T-cell (primary cell): Measurements from ENCODE around the gene ACKR2. TPM values are rescaled to one million over a fixed set of nuclear protein-coding genes. Genes with fewer than 3 reads are reported as not detected.

Experiments
- ATAC-seq, 4 experiments: fragments of 200-7000 bp in 3 of 4; fragments of 150-1000 bp in 1 of 4; cut with Tn5 transposase; replicated peaks in 1 of 4; 1 replicate in 3 of 4; 2 replicates in 1 of 4; pipeline ENCODE4 v1.10.0; 2021; ENCODE audit warnings: moderate library complexity in 3 of 4, mild to moderate bottlenecking in 2 of 4, moderate number of reproducible peaks in 1 of 4
- CTCF ChIA-PET, 2 donors: fragments of 300-600 bp; sonication (Branson Sonifier 250); formaldehyde crosslinking; loops; one replicate each; lab custom pipeline; 2022; ENCODE audit warnings: antibody characterized with exemption in 2 of 2; lab: Charles Lee
- POLR2A ChIA-PET, 2 donors: fragments of 300-600 bp; sonication (Branson Sonifier 250); formaldehyde crosslinking; loops; one replicate each; lab custom pipeline; 2022; ENCODE audit warnings: antibody characterized with exemption in 2 of 2; lab: Charles Lee
- DNase-seq, 35 experiments: peaks; one replicate each; pipeline versions ENCODE4 v3.0.0 to v3.0.0-alpha.2; 2013 to 2023
- H3K27ac ChIP-seq: one replicate; pipeline ENCODE4 v1.5.1; 2013; ENCODE audit warnings: low read length
- H3K27me3 ChIP-seq, 2 experiments: replicated peaks in 1 of 2; 1 replicate in 1 of 2; 2 replicates in 1 of 2; pipeline versions ENCODE4 v1.6.1 to v1.7.0; 2013; ENCODE audit warnings: low read length in 1 of 2, mixed read lengths in 1 of 2; ENCODE audit not compliant: control insufficient read depth in 2 of 2, insufficient read depth in 2 of 2; ENCODE audit errors: extremely low read depth in 1 of 2
- H3K36me3 ChIP-seq, 2 donors: 1 replicate in 1 of 2; 2 replicates in 1 of 2; pipeline versions ENCODE4 v1.6.1 to v1.7.0; 2013; ENCODE audit warnings: low read length in 1 of 2; ENCODE audit not compliant: control insufficient read depth in 2 of 2, insufficient read depth in 1 of 2; ENCODE audit errors: extremely low read depth in 1 of 2
- H3K4me1 ChIP-seq, 2 experiments: 1 replicate in 1 of 2; 2 replicates in 1 of 2; pipeline versions ENCODE4 v1.6.1 to v1.7.0; 2013; ENCODE audit warnings: low read length in 2 of 2, mixed read lengths in 1 of 2; ENCODE audit not compliant: insufficient read depth in 2 of 2, control insufficient read depth in 1 of 2; ENCODE audit errors: extremely low read depth in 1 of 2
- H3K4me3 ChIP-seq, 2 donors: 1 replicate in 1 of 2; 2 replicates in 1 of 2; pipeline versions ENCODE4 v1.5.1 to v1.7.0; 2013; ENCODE audit warnings: mild to moderate bottlenecking in 2 of 2, low read length in 1 of 2, moderate library complexity in 1 of 2; ENCODE audit not compliant: control insufficient read depth in 1 of 2; ENCODE audit errors: extremely low read depth in 1 of 2
- H3K9me3 ChIP-seq: 2 replicates; pipeline ENCODE4 v1.7.0; 2013
- H3K27ac Mint-ChIP-seq, 2 donors: one replicate each; pipeline ENCODE4 v1.8.0; 2020 to 2021; ENCODE audit warnings: mild to moderate bottlenecking in 2 of 2, mixed read lengths in 2 of 2
- H3K27me3 Mint-ChIP-seq, 2 donors: one replicate each; pipeline ENCODE4 v1.8.0; 2021 to 2022; ENCODE audit warnings: mixed read lengths in 2 of 2
- H3K36me3 Mint-ChIP-seq: one replicate; pipeline ENCODE4 v1.8.0; 2021; ENCODE audit warnings: mixed read lengths
- H3K4me1 Mint-ChIP-seq, 3 donors: one replicate each; pipeline ENCODE4 v1.8.0; 2020 to 2022; ENCODE audit warnings: mixed read lengths in 3 of 3, mild to moderate bottlenecking in 1 of 3
- H3K4me3 Mint-ChIP-seq, 3 donors: one replicate each; pipeline ENCODE4 v1.8.0; 2020 to 2022; ENCODE audit warnings: mild to moderate bottlenecking in 3 of 3, mixed read lengths in 3 of 3, moderate library complexity in 3 of 3
- H3K9me3 Mint-ChIP-seq, 3 donors: one replicate each; pipeline ENCODE4 v1.8.0; 2020 to 2022; ENCODE audit warnings: mixed read lengths in 3 of 3
- WGBS: methylation state at CpG from one replicate; pipeline ENCODE4 v1.1.5; 2013; ENCODE audit warnings: missing lambda C conversion rate; ENCODE audit not compliant: insufficient coverage; 5-methylcytosine and 5-hydroxymethylcytosine counted together
- total RNA-seq, 35 experiments: library from RNA in 6 of 35; stranded (reverse) in 6 of 35; fragments of 120-200 nt in 1 of 35; gene quantifications; one replicate each; pipeline versions ENCODE4 v1.2.1 to v1.2.4 and lab custom pipeline; 2013 to 2026

Gene ACKR2
- total RNA-seq, 5 donors from 2014 or later (not counting 1 experiment from before 2014, with no cell fraction given) = 0.20 to 1.2 (median 0.80) TPM; not detected in 1

- DNase-seq = no peak
- H3K9me3 Mint-ChIP-seq = no peaks in the 10 kb centered on the region
- ATAC-seq = no peak
- Histone ChIP-seq H3K4me1 (no peaks in the 10 kb centered on the region), H3K36me3 (no peaks in the 10 kb centered on the region), H3K4me3 (no peak overlapping the region), H3K27me3 (no peaks in the 10 kb centered on the region), H3K9me3 (no peaks in the 10 kb centered on the region), H3K27ac (no peak overlapping the region)
- H3K4me3 Mint-ChIP-seq = no peak overlapping the region
- H3K27me3 Mint-ChIP-seq = peaks cover 7 to 31% of the 10 kb centered on the region in 2 donors
- no peaks in the 10 kb centered on the region for H3K36me3 Mint-ChIP-seq
- no peak overlapping the region for H3K27ac Mint-ChIP-seq
- ChIA-PET CTCF (interaction anchor here in 1 of 2 donors (0.5 to 0.9 kb wide), 5 partner anchors 9 to 1832 kb away, joined by 3 to 4 read pairs (median 3); no protein-coding TSS in a partner anchor), POLR2A (no interaction called here)
- 91% methylated on average over 3 of the region's 5 CpGs for WGBS
- peaks cover 6 to 13% (median 9%) of the 10 kb centered on the region in 3 donors for H3K4me1 Mint-ChIP-seq
Measured at GRCh38 chr3:42829628-42830436, 20.6 kb downstream of the ACKR2 start.

- H3K27ac ChIP-seq = no peak overlapping the region
- H3K4me3 Mint-ChIP-seq = no peak overlapping the region
- no peaks in the 10 kb centered on the region for H3K36me3 Mint-ChIP-seq
- no peaks in the 10 kb centered on the region for H3K9me3 Mint-ChIP-seq
- ATAC-seq = no peak
- 0% methylated on average over 2 of the region's 7 CpGs for WGBS
- H3K4me1 Mint-ChIP-seq = peaks cover 6 to 13% (median 9%) of the 10 kb centered on the region in 3 donors
- H3K36me3 ChIP-seq = no peaks in the 10 kb centered on the region
- ChIA-PET CTCF (interaction anchor here in 1 of 2 donors (0.6 to 1.5 kb wide), 9 partner anchors 9 to 643 kb away, joined by 3 to 17 read pairs (median 3); partner anchors contain the start of gene SS18L2), POLR2A (no interaction called here)
- peaks cover 11 to 29% of the 10 kb centered on the region in 2 donors for H3K27me3 Mint-ChIP-seq
- no peak overlapping the region for H3K4me3 ChIP-seq
- DNase-seq = peak in 1 of 35 experiments; percentile 31
- no peaks in the 10 kb centered on the region for H3K4me1 ChIP-seq
- H3K27me3 ChIP-seq = no peaks in the 10 kb centered on the region
- no peak overlapping the region for H3K27ac Mint-ChIP-seq
- H3K9me3 ChIP-seq = no peaks in the 10 kb centered on the region
Measured at GRCh38 chr3:42830437-42831320, 21.4 kb downstream of the ACKR2 start.

DNA sequence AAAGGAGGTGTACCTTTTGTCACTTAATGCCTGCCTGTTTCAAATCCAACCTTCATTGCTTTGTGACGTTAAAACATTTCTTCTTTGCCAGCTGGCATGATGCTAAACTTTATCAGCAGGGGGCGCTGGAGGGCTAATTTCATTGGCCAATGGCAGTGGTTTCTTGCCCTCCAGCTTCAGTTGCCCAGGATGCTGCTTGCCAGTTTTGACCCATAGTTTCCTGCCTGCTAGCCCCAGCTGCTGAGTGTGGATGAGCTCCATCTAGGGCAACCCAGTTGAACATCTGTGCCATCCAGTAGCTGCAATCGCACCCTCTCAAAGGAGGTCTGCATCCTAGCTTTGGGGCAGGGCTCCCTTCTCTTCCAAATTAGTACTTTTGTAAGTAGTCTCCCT, 22.1 kb downstream of the ACKR2 start:
- ATAC-seq (peak in 3 of 4 experiments; percentile 62 to 78 (median 74)), DNase-seq (peak; percentile 31 to 80 (median 62))
- no peak overlapping the region for H3K27ac Mint-ChIP-seq
- H3K4me3 Mint-ChIP-seq = no peak overlapping the region
- H3K36me3 Mint-ChIP-seq = no peaks in the 10 kb centered on the region
- Histone ChIP-seq H3K4me1 (no peaks in the 10 kb centered on the region), H3K27me3 (no peaks in the 10 kb centered on the region), H3K27ac (no peak overlapping the region), H3K4me3 (no peak overlapping the region), H3K36me3 (no peaks in the 10 kb centered on the region), H3K9me3 (no peaks in the 10 kb centered on the region)
- peaks cover 6 to 13% (median 9%) of the 10 kb centered on the region in 3 donors for H3K4me1 Mint-ChIP-seq
- CTCF ChIA-PET = interaction anchor here in 1 of 2 donors (0.6 to 1.5 kb wide), 7 partner anchors 8 to 241 kb away, joined by 3 to 17 read pairs (median 3); partner anchors contain the start of gene SS18L2
- H3K9me3 Mint-ChIP-seq = no peaks in the 10 kb centered on the region
- 10% methylated on average over 2 of the region's 3 CpGs for WGBS
- peaks cover 12 to 23% of the 10 kb centered on the region in 2 donors for H3K27me3 Mint-ChIP-seq
- POLR2A ChIA-PET = no interaction called here

- no peak overlapping the region for H3K27ac Mint-ChIP-seq
- Histone ChIP-seq H3K4me3 (no peak overlapping the region), H3K9me3 (no peaks in the 10 kb centered on the region), H3K36me3 (no peaks in the 10 kb centered on the region), H3K27ac (no peak overlapping the region), H3K27me3 (no peaks in the 10 kb centered on the region), H3K4me1 (no peaks in the 10 kb centered on the region)
- CTCF ChIA-PET = no interaction called here
- ATAC-seq = no peak
- no peaks in the 10 kb centered on the region for H3K9me3 Mint-ChIP-seq
- peaks cover 2 to 5% of the 10 kb centered on the region in 2 donors for H3K27me3 Mint-ChIP-seq
- H3K4me3 Mint-ChIP-seq = no peak overlapping the region
- 86% methylated on average over 5 of the region's 5 CpGs for WGBS
- no peak for DNase-seq
- POLR2A ChIA-PET = no interaction called here
- no peaks in the 10 kb centered on the region for H3K36me3 Mint-ChIP-seq
- H3K4me1 Mint-ChIP-seq = peaks cover 2 to 7% (median 4%) of the 10 kb centered on the region in 3 donors
Measured at GRCh38 chr3:42836150-42837123, 27.2 kb downstream of the ACKR2 start.

DNA sequence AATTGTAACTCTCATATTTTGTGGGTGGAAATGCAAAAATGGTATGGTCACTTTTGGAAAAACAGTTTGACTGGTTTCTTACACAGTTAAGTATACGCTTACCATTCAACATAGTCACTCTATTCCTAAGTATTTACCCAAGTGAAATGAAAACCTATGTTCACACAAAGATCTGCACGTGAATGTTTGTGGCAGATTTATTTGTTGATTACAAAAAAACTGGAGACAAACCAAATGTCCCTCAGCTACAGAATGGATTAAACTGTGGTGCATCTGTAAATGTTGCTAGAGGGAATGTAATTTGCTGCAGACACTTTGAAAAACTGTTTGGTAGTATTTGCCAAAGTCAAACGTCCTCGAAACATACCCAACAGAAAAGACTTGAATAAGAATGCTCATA, 29.3 kb downstream of the ACKR2 start:
- Histone ChIP-seq H3K4me1 (no peaks in the 10 kb centered on the region), H3K36me3 (no peaks in the 10 kb centered on the region), H3K27me3 (no peaks in the 10 kb centered on the region), H3K27ac (no peak overlapping the region), H3K4me3 (no peak overlapping the region), H3K9me3 (no peaks in the 10 kb centered on the region)
- ATAC-seq = no peak
- Mint-ChIP-seq H3K9me3 (no peaks in the 10 kb centered on the region), H3K27me3 (peaks cover 2 to 5% of the 10 kb centered on the region in 2 donors), H3K4me1 (peaks cover 0 to 4% (median 2%) of the 10 kb centered on the region in 3 donors), H3K36me3 (no peaks in the 10 kb centered on the region), H3K27ac (no peak overlapping the region), H3K4me3 (no peak overlapping the region)
- ChIA-PET CTCF (interaction anchor here in 1 of 2 donors (1.3 kb wide), 1 partner anchor 56 kb away, joined by 6 read pairs; no protein-coding TSS in a partner anchor), POLR2A (no interaction called here)
- DNase-seq = no peak
- no CpG with 5 or more reads among the region's 4 CpGs for WGBS
